Activated T-cell treated with anti-CD3 and anti-CD28 coated beads, Interleukin-2, amount 50 U/mL, for 1 hour (primary cell): Measurements from ENCODE around the gene SYNPO2.
"Not testable (repeated sequence)": the region's sequence is repeated elsewhere in the genome, so short reads cannot be mapped to it uniquely, and the experiment has no call there.

Experiments
- DNase-seq: peaks from one replicate; pipeline ENCODE4 v3.0.0-alpha.2; 2020

Gene SYNPO2, protein sequence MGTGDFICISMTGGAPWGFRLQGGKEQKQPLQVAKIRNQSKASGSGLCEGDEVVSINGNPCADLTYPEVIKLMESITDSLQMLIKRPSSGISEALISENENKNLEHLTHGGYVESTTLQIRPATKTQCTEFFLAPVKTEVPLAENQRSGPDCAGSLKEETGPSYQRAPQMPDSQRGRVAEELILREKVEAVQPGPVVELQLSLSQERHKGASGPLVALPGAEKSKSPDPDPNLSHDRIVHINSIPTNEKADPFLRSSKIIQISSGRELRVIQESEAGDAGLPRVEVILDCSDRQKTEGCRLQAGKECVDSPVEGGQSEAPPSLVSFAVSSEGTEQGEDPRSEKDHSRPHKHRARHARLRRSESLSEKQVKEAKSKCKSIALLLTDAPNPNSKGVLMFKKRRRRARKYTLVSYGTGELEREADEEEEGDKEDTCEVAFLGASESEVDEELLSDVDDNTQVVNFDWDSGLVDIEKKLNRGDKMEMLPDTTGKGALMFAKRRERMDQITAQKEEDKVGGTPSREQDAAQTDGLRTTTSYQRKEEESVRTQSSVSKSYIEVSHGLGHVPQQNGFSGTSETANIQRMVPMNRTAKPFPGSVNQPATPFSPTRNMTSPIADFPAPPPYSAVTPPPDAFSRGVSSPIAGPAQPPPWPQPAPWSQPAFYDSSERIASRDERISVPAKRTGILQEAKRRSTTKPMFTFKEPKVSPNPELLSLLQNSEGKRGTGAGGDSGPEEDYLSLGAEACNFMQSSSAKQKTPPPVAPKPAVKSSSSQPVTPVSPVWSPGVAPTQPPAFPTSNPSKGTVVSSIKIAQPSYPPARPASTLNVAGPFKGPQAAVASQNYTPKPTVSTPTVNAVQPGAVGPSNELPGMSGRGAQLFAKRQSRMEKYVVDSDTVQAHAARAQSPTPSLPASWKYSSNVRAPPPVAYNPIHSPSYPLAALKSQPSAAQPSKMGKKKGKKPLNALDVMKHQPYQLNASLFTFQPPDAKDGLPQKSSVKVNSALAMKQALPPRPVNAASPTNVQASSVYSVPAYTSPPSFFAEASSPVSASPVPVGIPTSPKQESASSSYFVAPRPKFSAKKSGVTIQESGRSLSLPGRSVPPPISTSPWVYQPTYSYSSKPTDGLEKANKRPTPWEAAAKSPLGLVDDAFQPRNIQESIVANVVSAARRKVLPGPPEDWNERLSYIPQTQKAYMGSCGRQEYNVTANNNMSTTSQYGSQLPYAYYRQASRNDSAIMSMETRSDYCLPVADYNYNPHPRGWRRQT

DNA sequence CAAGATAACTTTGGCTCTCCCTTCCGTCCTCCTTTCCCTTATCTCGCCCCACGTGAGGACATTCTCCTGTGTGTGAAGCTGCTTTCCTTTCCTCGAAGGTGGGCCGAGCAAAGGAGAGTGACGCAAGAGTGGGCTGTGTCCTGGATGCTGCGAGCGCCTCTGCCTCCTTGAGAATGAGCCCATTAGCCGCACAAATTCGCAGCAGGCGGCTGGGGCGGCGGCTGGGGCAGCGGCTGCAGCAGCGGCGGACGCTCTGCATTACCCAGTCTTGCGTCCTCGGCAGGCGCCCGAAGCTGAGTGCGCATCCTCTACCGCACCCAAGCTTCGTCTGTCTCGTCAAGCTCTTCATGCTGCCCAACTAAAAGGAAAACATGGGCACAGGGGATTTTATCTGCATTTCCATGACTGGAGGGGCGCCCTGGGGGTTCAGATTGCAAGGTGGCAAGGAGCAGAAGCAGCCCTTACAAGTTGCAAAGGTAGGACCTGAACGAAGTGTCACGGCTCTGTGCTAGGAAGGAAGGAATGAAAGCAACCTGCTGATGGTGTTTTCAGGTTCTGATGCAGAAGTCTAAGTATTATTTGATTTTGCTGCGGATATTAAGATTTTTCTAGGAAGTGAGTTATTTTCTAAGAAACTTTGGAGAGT is at the start of gene SYNPO2:
Gene SYNPO2 (plus strand): TSS at position 189 of the 646 bp plus-strand sequence. CDS start 183 bp downstream, at position 372.
- DNase-seq = peak; percentile 23

DNA sequence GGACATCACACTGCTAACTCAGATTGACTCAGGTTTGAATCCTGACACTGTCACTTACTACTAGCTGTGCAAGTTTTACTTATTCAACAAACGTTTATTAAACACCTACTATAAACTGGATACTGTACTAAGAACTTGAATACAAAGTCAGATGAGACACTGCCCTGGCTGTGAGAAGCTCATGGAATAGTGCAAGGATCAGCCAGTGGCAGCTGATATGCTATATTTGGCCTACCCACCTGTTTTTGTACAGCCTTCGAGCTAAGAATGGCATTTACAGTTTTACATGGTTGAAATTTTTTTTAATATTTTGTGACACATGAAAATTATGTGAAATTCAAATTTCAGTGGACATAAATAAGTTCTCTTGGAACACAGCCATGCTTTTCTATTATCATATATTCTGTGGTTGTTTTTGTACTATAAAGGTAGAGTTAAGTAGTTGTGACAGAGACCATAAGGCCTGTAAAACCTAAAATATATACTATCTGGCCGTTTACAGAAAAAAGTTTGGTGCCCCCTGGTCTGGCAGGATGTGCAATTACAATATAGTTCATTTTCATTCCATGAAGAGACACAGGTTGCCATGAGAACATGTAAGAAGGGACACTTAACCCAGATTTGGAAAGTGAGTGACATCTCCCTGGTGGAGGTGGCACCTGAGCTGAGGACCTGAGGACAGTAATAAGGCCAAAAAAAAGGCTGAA is 49.3 kb upstream of the SYNPO2 start:
- no peak for DNase-seq

DNA sequence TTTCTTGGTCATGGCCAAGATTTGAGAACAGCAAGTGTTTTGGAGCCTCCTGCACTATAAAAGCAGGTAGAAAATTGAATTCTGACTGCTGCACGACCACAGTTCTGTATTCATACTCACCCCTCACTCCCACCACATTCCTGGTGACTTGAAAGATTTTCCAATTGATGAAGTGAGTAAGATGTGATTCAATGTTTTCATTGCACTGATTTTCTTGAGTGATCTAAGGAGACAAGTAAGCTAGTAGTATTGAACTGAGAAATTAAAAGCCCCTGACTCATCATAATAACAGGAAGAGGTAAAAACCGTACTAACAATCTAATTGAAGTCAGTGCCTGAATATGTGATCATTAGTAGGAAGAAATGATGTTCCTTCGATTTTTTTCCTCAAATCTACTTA is 46.6 kb upstream of the SYNPO2 start:
- DNase-seq = no peak

- DNase-seq = no peak
Observed at GRCh38 chr4:118843237-118843636, 45.4 kb upstream of the SYNPO2 start.

DNA sequence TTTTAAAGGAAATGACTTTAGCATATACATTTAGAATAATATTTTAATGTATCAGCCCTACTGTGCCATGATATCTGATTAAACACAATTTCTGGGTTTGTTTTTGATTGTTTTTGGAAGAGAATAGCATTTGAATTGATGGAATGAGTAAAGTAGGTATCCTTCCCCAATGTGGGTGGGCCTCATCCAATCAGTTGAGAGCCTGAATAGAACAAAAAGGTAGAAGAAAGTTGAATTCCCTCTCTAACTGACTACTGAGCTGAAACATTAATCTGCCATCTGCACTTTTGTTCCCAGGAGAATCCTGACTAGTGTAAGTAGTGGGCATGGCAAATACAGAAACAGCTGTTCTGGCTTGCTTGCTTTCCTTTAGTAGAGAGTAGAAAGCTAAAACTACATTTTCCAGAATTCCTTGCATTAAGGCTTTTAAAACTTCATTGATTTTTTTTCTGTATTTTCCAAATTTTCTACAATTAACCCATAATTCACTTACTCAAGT is 43.1 kb upstream of the SYNPO2 start:
- DNase-seq = no peak

DNA sequence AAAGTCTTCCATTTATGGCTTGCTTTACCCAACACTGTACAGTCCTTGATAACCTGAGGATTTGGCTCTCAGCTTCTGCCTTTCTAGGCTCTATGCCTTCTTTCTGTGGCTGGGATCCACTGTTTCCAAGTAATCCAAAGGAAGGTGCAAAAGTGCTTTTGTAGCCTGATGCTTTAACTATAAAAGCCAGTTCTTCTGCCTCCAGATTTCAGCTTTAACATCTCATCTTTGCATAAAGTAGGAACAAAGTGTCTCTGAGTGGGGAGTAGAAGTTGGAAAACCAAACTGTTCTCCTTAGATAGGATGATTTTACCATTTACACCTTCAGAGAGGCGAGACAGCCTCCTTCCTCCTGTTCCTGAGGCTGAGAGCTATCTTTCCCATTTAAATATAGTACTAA is 41.7 kb upstream of the SYNPO2 start:
- no peak for DNase-seq

GRCh38 chr4:118848242-118848641 is 40.4 kb upstream of the SYNPO2 start:
- no peak for DNase-seq

DNA sequence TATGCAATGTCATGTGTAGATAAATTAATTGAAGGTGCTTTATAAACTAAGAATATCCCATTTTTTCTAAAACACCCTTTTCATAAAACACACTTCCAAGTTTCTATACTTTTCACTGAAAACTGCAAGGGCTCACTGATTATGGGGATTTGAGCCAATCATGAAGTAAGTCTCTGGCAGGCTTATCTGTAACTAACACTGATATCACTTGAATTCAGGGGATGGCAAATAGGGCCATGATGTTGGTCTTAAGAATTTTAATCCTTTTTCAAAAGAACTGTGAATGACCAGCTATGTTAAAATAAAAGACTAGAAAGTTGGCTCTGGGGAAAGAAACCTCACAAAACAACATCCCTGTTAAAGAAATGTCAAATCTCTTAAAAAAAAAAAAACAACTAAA is 39.8 kb upstream of the SYNPO2 start:
- no peak for DNase-seq

DNA sequence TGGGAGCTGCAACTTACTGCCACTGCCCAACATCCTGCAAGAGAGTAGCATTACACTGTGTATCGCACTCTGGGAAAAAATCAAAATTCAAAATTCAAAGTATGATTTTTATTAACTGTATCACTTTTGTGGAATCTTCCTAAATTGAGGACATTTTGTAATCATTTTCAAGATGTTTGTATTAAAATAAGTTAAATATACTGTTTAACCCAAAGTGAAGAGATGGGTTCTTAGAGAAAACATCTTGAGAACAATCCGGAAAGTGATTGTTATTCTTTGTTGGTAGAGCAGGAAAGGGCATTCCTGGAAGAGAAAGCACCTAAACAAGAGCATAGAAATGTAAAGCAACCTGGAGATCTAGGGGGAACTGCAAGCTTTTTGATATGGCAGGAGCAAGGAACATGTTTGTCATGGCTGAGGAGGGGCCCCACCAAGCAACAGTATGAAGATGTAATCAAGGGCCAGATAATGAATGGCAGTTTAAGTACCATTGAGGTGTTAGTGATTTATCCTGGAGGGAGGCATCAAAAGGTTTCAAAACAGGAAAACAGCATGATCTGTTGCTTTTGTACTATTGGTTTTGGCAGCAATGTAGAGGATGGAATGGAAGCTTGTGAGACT is 38.7 kb upstream of the SYNPO2 start:
- no peak for DNase-seq

DNA sequence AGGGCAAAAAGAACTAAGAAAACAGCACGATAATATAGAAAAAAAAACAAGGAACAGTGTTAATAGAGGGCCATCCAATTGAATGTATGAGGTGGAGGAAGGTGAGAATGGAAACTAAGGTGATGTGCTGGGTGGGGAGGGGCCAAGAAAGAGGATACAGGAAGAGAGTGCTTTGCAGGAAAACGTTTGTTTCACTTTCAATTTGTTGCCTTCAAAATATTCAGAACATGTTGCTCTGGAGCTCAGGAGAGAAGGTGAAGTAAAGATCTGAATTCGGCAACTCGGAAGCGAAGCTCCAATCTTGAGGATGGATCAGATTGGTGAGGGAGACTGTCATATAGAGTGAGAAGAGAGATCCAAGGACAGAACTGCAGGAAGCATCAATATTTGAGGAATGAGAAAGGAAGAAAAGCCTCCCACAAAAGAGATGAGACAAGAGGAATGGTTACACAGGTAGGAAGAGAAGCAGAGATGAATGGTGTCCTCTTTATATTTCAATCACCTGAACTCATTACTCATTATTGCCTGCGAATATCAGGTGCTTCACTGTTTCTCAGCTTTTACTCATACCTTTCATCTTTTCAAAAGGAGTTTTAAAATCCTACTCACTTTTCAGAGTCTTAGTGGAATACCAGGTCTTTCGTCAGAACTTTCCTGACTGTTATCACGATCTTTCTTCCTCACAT is 38.0 kb upstream of the SYNPO2 start:
- peak; percentile 22 for DNase-seq

- no peak for DNase-seq
Observed at GRCh38 chr4:118857760-118858159, 30.9 kb upstream of the SYNPO2 start.

DNA sequence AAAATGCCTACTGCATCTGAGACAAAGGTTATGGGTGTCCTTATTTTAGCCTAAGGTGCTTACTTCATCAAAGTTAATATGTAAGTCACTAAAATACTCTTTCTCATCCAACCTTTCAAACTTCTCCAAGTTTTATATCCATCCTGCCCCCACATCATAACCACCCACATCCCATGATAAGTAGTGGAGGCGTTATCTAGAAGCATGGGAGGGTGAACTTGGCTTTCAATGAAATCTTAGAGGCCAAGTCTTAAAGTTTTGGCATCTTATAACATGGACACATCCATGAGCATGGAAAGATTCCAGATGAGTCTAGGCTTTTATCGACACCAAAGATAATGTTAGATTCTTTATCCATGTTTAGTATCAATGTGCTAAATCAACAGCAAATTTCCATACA is 29.9 kb upstream of the SYNPO2 start:
- DNase-seq = no peak

DNA sequence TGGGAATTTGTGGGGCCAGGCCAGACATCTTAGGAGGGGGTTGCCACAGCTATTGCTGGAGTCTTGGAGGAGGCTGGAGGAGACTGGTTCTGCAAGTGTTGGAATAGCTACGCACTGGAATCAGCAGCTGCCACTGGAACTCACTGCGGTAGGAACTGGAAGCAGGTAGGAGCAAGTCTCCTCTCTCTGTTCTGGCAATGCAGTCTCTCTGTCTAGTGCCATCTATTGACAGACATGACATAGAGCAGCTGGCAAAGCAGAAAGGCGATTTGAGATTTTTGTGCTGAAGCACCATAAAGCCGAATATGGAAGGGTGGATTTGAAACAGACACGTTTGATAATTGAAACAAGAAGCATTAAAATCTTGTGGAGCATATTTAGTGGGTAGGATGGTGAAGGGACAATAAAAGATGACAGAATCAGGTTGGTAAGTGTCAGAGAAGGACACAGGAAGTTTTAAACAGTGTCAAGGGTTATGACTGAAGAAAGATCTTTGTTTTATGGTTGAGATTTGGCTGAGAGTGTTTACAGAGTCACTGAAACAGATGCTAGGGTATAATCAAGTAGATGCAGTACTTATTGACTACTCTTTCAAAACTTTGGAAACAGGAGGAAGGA is 23.5 kb upstream of the SYNPO2 start:
- DNase-seq = no peak

GRCh38 chr4:118866442-118866841 is 22.2 kb upstream of the SYNPO2 start:
- no peak for DNase-seq

GRCh38 chr4:118867311-118868067 is 21.2 kb upstream of the SYNPO2 start:
- no peak for DNase-seq

GRCh38 chr4:118869808-118870342 is 18.8 kb upstream of the SYNPO2 start:
- DNase-seq = no peak

DNA sequence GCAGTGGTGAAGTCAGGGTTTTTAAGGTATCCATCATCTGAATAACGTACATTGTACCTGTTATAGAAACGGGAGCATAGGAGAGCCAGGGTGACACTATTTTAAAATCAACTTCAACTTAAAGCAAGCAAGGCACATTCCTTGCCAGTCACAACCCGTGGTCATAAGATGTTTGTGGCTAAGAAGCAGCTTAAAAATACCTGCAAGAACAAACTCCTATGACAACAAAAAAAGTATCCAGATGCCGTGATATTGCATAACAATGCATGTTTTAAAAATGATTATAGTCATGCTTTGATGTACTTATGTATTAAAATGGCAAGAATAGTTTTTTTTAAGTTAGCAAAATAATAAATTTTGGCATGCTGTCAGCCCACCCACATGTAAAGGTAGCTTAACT is 16.5 kb upstream of the SYNPO2 start:
- no peak for DNase-seq

DNA sequence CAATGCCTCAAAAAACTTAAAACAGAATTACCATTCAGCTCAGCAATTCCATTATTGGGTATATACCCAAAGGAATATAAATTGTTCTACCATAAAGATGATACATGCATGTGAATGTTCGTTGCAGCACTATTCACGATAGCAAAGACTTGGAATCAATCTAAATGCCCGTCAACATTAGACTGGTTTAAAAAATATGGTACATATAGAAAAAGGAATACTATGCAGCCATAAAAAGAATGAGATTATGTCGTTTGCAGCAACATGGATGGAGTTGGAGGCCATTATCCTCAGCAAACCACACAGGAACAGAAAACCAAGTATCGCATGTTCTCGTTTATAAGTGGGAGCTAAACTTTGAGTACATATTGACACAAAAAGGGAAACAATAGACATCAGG is 10.9 kb upstream of the SYNPO2 start:
- DNase-seq = no peak

DNA sequence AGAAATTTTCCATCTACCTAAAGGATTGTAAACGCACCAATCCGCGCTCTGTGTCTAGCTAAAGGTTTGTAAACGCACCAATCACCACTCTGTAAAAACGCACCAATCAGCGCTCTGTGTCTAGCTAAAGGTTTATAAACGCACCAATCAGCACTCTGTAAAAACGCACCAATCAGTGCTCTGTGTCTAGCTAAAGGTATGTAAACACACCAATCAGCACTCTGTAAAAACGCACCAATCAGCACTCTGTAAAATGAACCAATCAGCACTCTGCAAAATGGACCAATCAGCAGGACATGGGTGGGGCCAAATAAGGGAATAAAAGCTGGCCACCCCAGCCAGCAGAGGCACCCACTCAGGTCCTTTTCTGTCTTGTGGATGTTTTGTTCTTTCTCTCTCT is 10.1 kb upstream of the SYNPO2 start:
- DNase-seq = not testable (repeated sequence)
